ENCODE results near the gene CCDC201.

CCDC201 gene

GRCh38 chr7:45873035-45873354, at the start of gene CCDC201:
TSS of gene CCDC201 (minus strand) at chr7:45873082. CDS start at chr7:45873007, 75 bp downstream.
- DNase-seq = no peak

GRCh38 chr7:45921699-45922519, 49.0 kb upstream of the CCDC201 start:
- DNase-seq = peak in 6 of 56 donors; percentile 5 to 47 (median 35)

- DNase-seq = no peak
These were observed 48.5 kb upstream of the CCDC201 start for GRCh38 chr7:45921381-45921698.

- peak in 5 of 56 donors; percentile 25 to 65 (median 27) for DNase-seq
These were observed 47.9 kb upstream of the CCDC201 start, which contains the start of gene IGFBP3 for GRCh38 chr7:45920502-45921380. TSS of gene IGFBP3 (minus strand) at chr7:45921272. CDS start at chr7:45921140, 132 bp downstream.

- DNase-seq = no peak
These were observed 47.1 kb upstream of the CCDC201 start for GRCh38 chr7:45919993-45920459.

- DNase-seq = no peak
These were observed 46.4 kb upstream of the CCDC201 start for GRCh38 chr7:45919231-45919784.

GRCh38 chr7:45918556-45918955, 45.7 kb upstream of the CCDC201 start:
- no peak for DNase-seq

GRCh38 chr7:45917658-45918057, 44.8 kb upstream of the CCDC201 start:
- peak in 49 of 56 donors; percentile 16 to 85 (median 55) for DNase-seq

- no peak for DNase-seq
These were observed 44.2 kb upstream of the CCDC201 start for GRCh38 chr7:45917064-45917463.

- DNase-seq = no peak
These were observed 42.7 kb upstream of the CCDC201 start for GRCh38 chr7:45915606-45916005.

GRCh38 chr7:45914911-45915310, 42.0 kb upstream of the CCDC201 start:
- no peak for DNase-seq

GRCh38 chr7:45912972-45913371, 40.1 kb upstream of the CCDC201 start:
- DNase-seq = no peak

GRCh38 chr7:45911311-45911710, 38.4 kb upstream of the CCDC201 start:
- no peak for DNase-seq

- DNase-seq = no peak
These were observed 38.0 kb upstream of the CCDC201 start for GRCh38 chr7:45910855-45911254.

- DNase-seq = no peak
These were observed 36.7 kb upstream of the CCDC201 start for GRCh38 chr7:45909561-45909960.

- no peak for DNase-seq
These were observed 29.9 kb upstream of the CCDC201 start for GRCh38 chr7:45902820-45903219.

GRCh38 chr7:45901566-45901965, 28.7 kb upstream of the CCDC201 start:
- no peak for DNase-seq

- no peak for DNase-seq
These were observed 25.3 kb upstream of the CCDC201 start for GRCh38 chr7:45898222-45898621.

- DNase-seq = no peak
These were observed 24.3 kb upstream of the CCDC201 start for GRCh38 chr7:45897042-45897690.

GRCh38 chr7:45894665-45895062, 21.8 kb upstream of the CCDC201 start:
- no peak for DNase-seq

GRCh38 chr7:45893996-45894664, 21.2 kb upstream of the CCDC201 start:
- no peak for DNase-seq

Measured in nucleus accumbens (tissue), 56 donors.